Measurements from ENCODE around the gene TRAPPC6A. TPM values are rescaled to one million over a fixed set of nuclear protein-coding genes. Genes with fewer than 3 reads are reported as not detected.

Gene TRAPPC6A
- total and polyA plus RNA-seq, 2 of the 4 experiments (the other 2 are of a cell fraction) = 4.1 to 13.4 TPM

DNA sequence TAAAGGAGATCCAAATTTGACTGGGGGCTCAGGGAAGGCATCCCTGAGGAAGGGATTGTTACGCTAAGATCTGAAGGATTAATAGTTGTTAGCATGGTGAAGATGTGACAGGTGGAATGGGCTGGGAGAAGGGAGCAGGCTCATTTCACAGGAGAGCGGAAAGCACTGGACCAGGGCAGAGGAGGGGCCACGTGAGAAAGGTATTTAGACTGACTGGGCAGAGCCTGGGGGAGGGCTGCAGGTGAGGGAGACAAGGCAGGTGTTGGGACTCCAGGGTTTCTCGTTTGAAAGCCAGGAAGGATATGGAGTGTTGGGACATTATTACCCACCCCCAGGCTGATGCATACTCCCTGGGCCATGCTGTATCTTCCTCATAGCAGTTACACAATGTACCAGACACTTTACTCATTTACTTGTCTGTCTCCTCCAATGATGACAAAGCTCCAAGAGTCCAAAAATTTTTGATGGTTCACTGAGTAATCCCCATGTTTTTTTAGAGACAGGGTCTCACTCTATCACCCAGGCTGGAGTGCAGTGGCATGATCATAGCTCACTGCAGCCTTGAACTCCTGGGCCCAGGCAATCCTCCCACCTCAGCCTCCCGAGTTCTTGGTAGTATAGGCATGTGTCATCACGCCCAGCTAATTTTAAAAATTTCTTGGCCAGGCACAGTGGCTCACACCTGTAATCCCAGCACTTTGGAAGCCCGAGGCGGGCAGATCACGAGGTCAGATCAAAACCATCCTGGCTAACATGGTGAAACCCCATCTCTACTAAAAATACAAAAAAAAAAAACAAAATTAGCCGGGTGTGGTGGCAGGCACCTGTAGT lies 2.3 kb downstream of the TRAPPC6A start:
- no peak overlapping the region for H4K5ac ChIP-seq (ENCODE audit: low read depth, low read length)
- H3K4me3 ChIP-seq (ENCODE audit: insufficient read depth, low read depth, low read length) = no peak overlapping the region
- H4K91ac ChIP-seq (ENCODE audit: insufficient read depth, low read depth, low read length) = no peak overlapping the region
- H3K27me3 ChIP-seq (ENCODE audit: control insufficient read depth, insufficient read depth, low read length) = peaks cover 2% of the 10 kb centered on the region; the same call in 1 of the 2 replicates
- H2BK15ac ChIP-seq (ENCODE audit: low read depth, low read length) = no peak overlapping the region
- H4K20me1 ChIP-seq (ENCODE audit: insufficient read depth, low read length) = peaks cover 4% of the 10 kb centered on the region; the same call in 1 of the 2 replicates
- H3K27ac ChIP-seq (ENCODE audit: insufficient read depth, low read length) = no peak overlapping the region
- H2AFZ ChIP-seq (replicated peaks; ENCODE audit: low read length, poor library complexity) = no peak overlapping the region
- intact Hi-C loops (cut with micrococcal nuclease) = no loop called here
- no peak overlapping the region for H3K9ac ChIP-seq (ENCODE audit: low read depth, low read length)
- in situ Hi-C loops (cut with MboI; ENCODE audit: low sequenced_read_pairs) = no loop called here
- no peak overlapping the region for H2AK9ac ChIP-seq (replicated peaks; ENCODE audit: low read depth, low read length, poor library complexity)
- H3K4me1 ChIP-seq (ENCODE audit: control insufficient read depth, insufficient read depth, low read length) = peaks cover 6% of the 10 kb centered on the region
- no peak overlapping the region for H3K56ac ChIP-seq (ENCODE audit: extremely low read depth, insufficient read depth, low read length)
- no peak overlapping the region for H2BK120ac ChIP-seq (ENCODE audit: low read depth, low read length)
- no peak for ATAC-seq (ENCODE audit: low read depth)
- DNase-seq = no peak
- H2BK5ac ChIP-seq (ENCODE audit: low read depth, low read length, poor library complexity, severe bottlenecking) = no peak overlapping the region
- no TSS peak for BruUV-seq (replicated peaks)
- no peak overlapping the region for H2BK20ac ChIP-seq (ENCODE audit: low read depth, low read length)
- no peaks in the 10 kb centered on the region for H3K9me3 ChIP-seq (ENCODE audit: control insufficient read depth, insufficient read depth, low read length)
- TF ChIP-seq POLR2A (IDR thresholded peaks at IDR 0.05; ENCODE audit: low read depth, low read length) (no peak), CEBPB (IDR thresholded peaks at IDR 0.05; ENCODE audit: low read depth, low read length) (0 out of 2 replicates have a peak, but pooled peaks have one; percentile 16)
- H3K23ac ChIP-seq (ENCODE audit: low read depth, low read length) = no peak overlapping the region
- no peak overlapping the region for H4K8ac ChIP-seq (ENCODE audit: low read depth in 2 of 2, low read length in 2 of 2)
- no peak overlapping the region for H3K4me2 ChIP-seq (ENCODE audit: low read depth, low read length)
- ChIA-PET POLR2A (ENCODE audit: unreplicated experiment) (no interaction called here), CTCF (interaction anchor here (0.7 kb wide), 1 partner anchor 580 kb away, joined by 3 read pairs; no protein-coding TSS in a partner anchor)
- dilution Hi-C loops (cut with HindIII; ENCODE audit: low sequenced_read_pairs, unreplicated experiment) = no loop called here
- H3K18ac ChIP-seq (ENCODE audit: low read depth, low read length) = no peak overlapping the region
- H2AK5ac ChIP-seq (ENCODE audit: low read depth, low read length) = no peak overlapping the region
- H3K79me1 ChIP-seq (ENCODE audit: low read depth in 1 of 2, low read length in 2 of 2) = peaks cover 4 to 26% of the 10 kb centered on the region in 2 experiments
- 100% methylated on average over 1 of the region's 10 CpGs; no CpG with 5 or more reads in 1 of the 2 experiments for WGBS, 2 experiments (ENCODE audit: extremely low coverage in 2 of 2, insufficient read length in 1 of 2)
- H3K36me3 ChIP-seq (ENCODE audit: control insufficient read depth, insufficient read depth, low read length) = 0 out of 2 replicates have a peak, but pooled peaks cover 2% of the 10 kb centered on the region
- no peak overlapping the region for H3K14ac ChIP-seq (replicated peaks; ENCODE audit: low read depth, low read length)
- 0 out of 2 replicates have a peak, but pooled peaks cover 8% of the 10 kb centered on the region for H3K9me1 ChIP-seq (ENCODE audit: insufficient read depth, low read length)
- H3K4ac ChIP-seq (ENCODE audit: low read depth, low read length) = no peak overlapping the region

All from IMR-90 (cell line).